H9 (cell line): ENCODE data around the gene MYRIP. TPM values are rescaled to one million over a fixed set of nuclear protein-coding genes. Genes with fewer than 3 reads are reported as not detected.

Experiments
- DNase-seq: peaks from one replicate; pipeline ENCODE4 v3.0.0-alpha.2; 2017
- H2AFZ ChIP-seq: one replicate; pipeline ENCODE4 v1.6.1; 2013; ENCODE audit warnings: mild to moderate bottlenecking, low read length, control low read depth, moderate library complexity
- H2AK5ac ChIP-seq: 2 replicates; pipeline ENCODE4 v1.6.1; 2013; ENCODE audit warnings: low read length, control low read depth, mixed read lengths; ENCODE audit not compliant: insufficient read length
- H2BK120ac ChIP-seq: one replicate; pipeline ENCODE4 v1.6.1; 2013; ENCODE audit warnings: low read depth, mild to moderate bottlenecking, low read length, control low read depth, inconsistent platforms; ENCODE audit not compliant: poor library complexity, severe bottlenecking
- H2BK12ac ChIP-seq: 2 replicates; pipeline ENCODE4 v1.6.1; 2013; ENCODE audit warnings: low read length, control low read depth, mixed read lengths, low read depth; ENCODE audit not compliant: insufficient read length
- H2BK15ac ChIP-seq: 2 replicates; pipeline ENCODE4 v1.6.1; 2013; ENCODE audit warnings: low read depth, low read length, control low read depth
- H2BK20ac ChIP-seq: one replicate; pipeline ENCODE4 v1.6.1; 2013; ENCODE audit warnings: low read depth, mild to moderate bottlenecking, low read length, control low read depth, inconsistent platforms; ENCODE audit not compliant: poor library complexity, severe bottlenecking
- H2BK5ac ChIP-seq: 2 replicates; pipeline ENCODE4 v1.6.1; 2013; ENCODE audit warnings: low read length, control low read depth, mixed read lengths; ENCODE audit not compliant: insufficient read length
- H3K14ac ChIP-seq: 2 replicates; pipeline ENCODE4 v1.6.1; 2013; ENCODE audit warnings: low read length, control low read depth; ENCODE audit not compliant: insufficient read depth
- H3K18ac ChIP-seq: 2 replicates; pipeline ENCODE4 v1.6.1; 2013; ENCODE audit warnings: low read depth, mild to moderate bottlenecking, mixed read lengths, low read length, control low read depth; ENCODE audit not compliant: insufficient read length
- H3K23ac ChIP-seq: 2 replicates; pipeline ENCODE4 v1.6.1; 2013; ENCODE audit warnings: low read length, control low read depth, mixed read lengths, low read depth; ENCODE audit not compliant: insufficient read length
- H3K23me2 ChIP-seq: 2 replicates; pipeline ENCODE4 v1.6.1; 2013; ENCODE audit warnings: low read depth, mild to moderate bottlenecking, mixed read lengths, low read length, control low read depth; ENCODE audit not compliant: insufficient read length, poor library complexity, severe bottlenecking
- H3K27ac ChIP-seq: 2 replicates; pipeline ENCODE4 v1.5.1; 2013; ENCODE audit warnings: low read length, control low read depth, mixed read lengths, low read depth; ENCODE audit not compliant: insufficient read length
- H3K27me3 ChIP-seq: 2 replicates; pipeline ENCODE4 v1.6.1; 2013; ENCODE audit warnings: low read length, control low read depth, inconsistent platforms; ENCODE audit not compliant: insufficient read depth
- H3K4ac ChIP-seq: 2 replicates; pipeline ENCODE4 v1.6.1; 2013; ENCODE audit warnings: low read depth, mild to moderate bottlenecking, control low read depth, inconsistent platforms, low read length, moderate library complexity
- H3K4me1 ChIP-seq: 2 replicates; pipeline ENCODE4 v1.6.1; 2013; ENCODE audit warnings: low read length, control low read depth, inconsistent platforms; ENCODE audit not compliant: insufficient read depth
- H3K4me2 ChIP-seq: 2 replicates; pipeline ENCODE4 v1.6.1; 2013; ENCODE audit warnings: low read length, control low read depth, mixed read lengths; ENCODE audit not compliant: insufficient read length, insufficient read depth
- H3K56ac ChIP-seq: 2 replicates; pipeline ENCODE4 v1.6.1; 2013; ENCODE audit warnings: low read depth, mild to moderate bottlenecking, mixed read lengths, low read length, control low read depth; ENCODE audit not compliant: insufficient read length
- H3K79me1 ChIP-seq: 2 replicates; pipeline ENCODE4 v1.6.1; 2013; ENCODE audit warnings: low read depth, mild to moderate bottlenecking, moderate library complexity, low read length, control low read depth, inconsistent platforms; ENCODE audit not compliant: insufficient read depth, poor library complexity, severe bottlenecking
- H3K79me2 ChIP-seq: 2 replicates; pipeline ENCODE4 v1.6.1; 2013; ENCODE audit warnings: low read length, control low read depth, inconsistent platforms; ENCODE audit not compliant: insufficient read depth
- H3K9ac ChIP-seq: 2 replicates; pipeline ENCODE4 v1.6.1; 2013; ENCODE audit warnings: low read length, control low read depth, mixed read lengths; ENCODE audit not compliant: insufficient read length; ENCODE audit errors: extremely low read depth
- H3K9me3 ChIP-seq: one replicate; pipeline ENCODE4 v1.6.1; 2013; ENCODE audit warnings: low read depth, low read length, inconsistent platforms; ENCODE audit not compliant: control insufficient read depth
- H3T11ph ChIP-seq: one replicate; pipeline ENCODE4 v1.6.1; 2013; ENCODE audit warnings: mild to moderate bottlenecking, low read length, control low read depth, inconsistent platforms
- H4K20me1 ChIP-seq: one replicate; pipeline ENCODE4 v1.6.1; 2013; ENCODE audit not compliant: control insufficient read depth, insufficient read length, insufficient read depth
- H4K5ac ChIP-seq: 2 replicates; pipeline ENCODE4 v1.6.1; 2013; ENCODE audit warnings: low read depth, mild to moderate bottlenecking, mixed read lengths, low read length, control low read depth; ENCODE audit not compliant: insufficient read length
- H4K8ac ChIP-seq: replicated peaks from 2 replicates; pipeline ENCODE4 v1.6.1; 2013; ENCODE audit warnings: low read length, control low read depth, mixed read lengths, low read depth; ENCODE audit not compliant: insufficient read length
- H4K91ac ChIP-seq: 2 replicates; pipeline ENCODE4 v1.6.1; 2013; ENCODE audit warnings: low read depth, mild to moderate bottlenecking, moderate library complexity, mixed read lengths, low read length, control low read depth; ENCODE audit not compliant: insufficient read length
- H3K27ac Mint-ChIP-seq, 3 experiments: 2 replicates in 2 of 3; 3 replicates in 1 of 3; pipeline ENCODE4 v1.8.0; 2020 to 2021; ENCODE audit warnings: mixed read lengths in 3 of 3, mild to moderate bottlenecking in 1 of 3, moderate library complexity in 1 of 3
- H3K27me3 Mint-ChIP-seq: 2 replicates; pipeline ENCODE4 v1.8.0; 2021; ENCODE audit warnings: low read depth, mild to moderate bottlenecking, moderate library complexity, mixed read lengths
- H3K36me3 Mint-ChIP-seq, 3 experiments: 2 replicates in 2 of 3; 3 replicates in 1 of 3; pipeline ENCODE4 v1.8.0; 2020 to 2021; ENCODE audit warnings: low read depth in 3 of 3, mixed read lengths in 3 of 3; ENCODE audit not compliant: insufficient read depth in 1 of 3
- H3K4me1 Mint-ChIP-seq, 2 experiments: 2 replicates each; pipeline ENCODE4 v1.8.0; 2020; ENCODE audit warnings: mixed read lengths in 2 of 2
- H3K4me3 Mint-ChIP-seq, 2 experiments: 2 replicates in 1 of 2; 3 replicates in 1 of 2; pipeline ENCODE4 v1.8.0; 2020 to 2021; ENCODE audit warnings: mild to moderate bottlenecking in 2 of 2, mixed read lengths in 2 of 2, moderate library complexity in 1 of 2
- H3K9me3 Mint-ChIP-seq, 2 experiments: 2 replicates in 1 of 2; 3 replicates in 1 of 2; pipeline ENCODE4 v1.8.0; 2020; ENCODE audit warnings: mild to moderate bottlenecking in 2 of 2, mixed read lengths in 2 of 2, moderate library complexity in 1 of 2
- WGBS: extraction: QIAGEN DNeasy Blood & Tissue Kit; methylation state at CpG from one replicate; pipeline ENCODE4 v1.1.7; 2013; ENCODE audit warnings: missing lambda C conversion rate, low lambda C conversion rate, mixed read lengths; ENCODE audit not compliant: insufficient read length; ENCODE audit errors: extremely low coverage; 5-methylcytosine and 5-hydroxymethylcytosine counted together
- total RNA-seq: library from RNA; stranded (reverse); gene quantifications from 2 replicates; pipeline ENCODE4 v1.2.1, GENCODE V29; 2021
- TF ChIP-seq, protein P1 (sequence below): fragments of 200-600 bp; sonication (generic); conservative IDR thresholded peaks from 3 replicates; pipeline ENCODE4 v1.8.0; 2021; ENCODE audit warnings: antibody characterized with exemption, mild to moderate bottlenecking

MYRIP gene
- total RNA-seq, 1 experiment from 2014 or later = 1.8 TPM

DNA sequence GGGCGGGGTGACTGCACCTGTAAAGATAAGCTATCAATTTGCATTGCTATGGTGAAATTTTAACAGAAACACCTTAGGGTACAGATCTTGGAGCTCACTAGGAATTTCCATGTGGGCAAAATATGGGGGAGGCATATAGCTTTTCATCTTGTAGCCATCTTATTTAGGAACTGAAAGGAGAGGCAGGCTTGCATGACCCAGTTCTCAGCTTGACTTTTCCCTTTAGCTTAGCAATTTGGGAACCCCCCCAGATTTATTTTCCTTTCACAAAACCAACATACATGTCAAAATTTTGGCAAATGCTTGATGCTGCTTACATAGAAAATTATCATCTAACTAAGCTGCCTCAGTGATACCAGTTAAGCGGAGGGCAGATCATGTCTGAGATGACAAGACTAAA, 445.1 kb downstream of the MYRIP start:
- Histone ChIP-seq H4K20me1 (no peaks in the 10 kb centered on the region), H2BK12ac (no peak overlapping the region), H2BK15ac (no peak overlapping the region), H4K8ac (no peak overlapping the region), H3K9me3 (no peaks in the 10 kb centered on the region), H4K91ac (no peak overlapping the region), H3K79me1 (no peaks in the 10 kb centered on the region), H3K56ac (no peak overlapping the region), H3T11ph (no peak overlapping the region), H4K5ac (no peak overlapping the region), H3K4ac (no peak overlapping the region), H3K23me2 (no peaks in the 10 kb centered on the region), H3K27ac (no peak overlapping the region), H3K23ac (no peak overlapping the region), H3K9ac (no peak overlapping the region), H2BK5ac (no peak overlapping the region), H3K14ac (no peak overlapping the region), H2BK120ac (no peak overlapping the region), H3K4me2 (no peak overlapping the region), H2BK20ac (no peak overlapping the region), H3K79me2 (no peaks in the 10 kb centered on the region), H2AFZ (no peak overlapping the region), H3K4me1 (peaks cover 3% of the 10 kb centered on the region; the same call in 1 of the 2 replicates), H3K18ac (no peak overlapping the region), H2AK5ac (no peak overlapping the region), H3K27me3 (no peaks in the 10 kb centered on the region)
- TF ChIP-seq, protein P1, sequence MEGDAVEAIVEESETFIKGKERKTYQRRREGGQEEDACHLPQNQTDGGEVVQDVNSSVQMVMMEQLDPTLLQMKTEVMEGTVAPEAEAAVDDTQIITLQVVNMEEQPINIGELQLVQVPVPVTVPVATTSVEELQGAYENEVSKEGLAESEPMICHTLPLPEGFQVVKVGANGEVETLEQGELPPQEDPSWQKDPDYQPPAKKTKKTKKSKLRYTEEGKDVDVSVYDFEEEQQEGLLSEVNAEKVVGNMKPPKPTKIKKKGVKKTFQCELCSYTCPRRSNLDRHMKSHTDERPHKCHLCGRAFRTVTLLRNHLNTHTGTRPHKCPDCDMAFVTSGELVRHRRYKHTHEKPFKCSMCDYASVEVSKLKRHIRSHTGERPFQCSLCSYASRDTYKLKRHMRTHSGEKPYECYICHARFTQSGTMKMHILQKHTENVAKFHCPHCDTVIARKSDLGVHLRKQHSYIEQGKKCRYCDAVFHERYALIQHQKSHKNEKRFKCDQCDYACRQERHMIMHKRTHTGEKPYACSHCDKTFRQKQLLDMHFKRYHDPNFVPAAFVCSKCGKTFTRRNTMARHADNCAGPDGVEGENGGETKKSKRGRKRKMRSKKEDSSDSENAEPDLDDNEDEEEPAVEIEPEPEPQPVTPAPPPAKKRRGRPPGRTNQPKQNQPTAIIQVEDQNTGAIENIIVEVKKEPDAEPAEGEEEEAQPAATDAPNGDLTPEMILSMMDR = no peak
- no peak for DNase-seq
- H3K36me3 Mint-ChIP-seq = no peaks in the 10 kb centered on the region
- H3K27me3 Mint-ChIP-seq = no peaks in the 10 kb centered on the region
- H3K4me1 Mint-ChIP-seq = peaks cover 7 to 20% of the 10 kb centered on the region in 2 experiments
- H3K9me3 Mint-ChIP-seq = no peaks in the 10 kb centered on the region
- no CpG with 5 or more reads among the region's 2 CpGs for WGBS
- H3K4me3 Mint-ChIP-seq = no peak overlapping the region
- no peak overlapping the region for H3K27ac Mint-ChIP-seq
